NCI-H146 (cell line): ENCODE measurements around the gene MCCC1.
A peak's percentile ranks its signal among the peaks of the same experiment; 100 is the strongest.

ENCODE experiments used
- DNase-seq: peaks from one replicate; lab custom pipeline; 2025; lab: John Stamatoyannopoulos, UW

MCCC1 gene

DNA sequence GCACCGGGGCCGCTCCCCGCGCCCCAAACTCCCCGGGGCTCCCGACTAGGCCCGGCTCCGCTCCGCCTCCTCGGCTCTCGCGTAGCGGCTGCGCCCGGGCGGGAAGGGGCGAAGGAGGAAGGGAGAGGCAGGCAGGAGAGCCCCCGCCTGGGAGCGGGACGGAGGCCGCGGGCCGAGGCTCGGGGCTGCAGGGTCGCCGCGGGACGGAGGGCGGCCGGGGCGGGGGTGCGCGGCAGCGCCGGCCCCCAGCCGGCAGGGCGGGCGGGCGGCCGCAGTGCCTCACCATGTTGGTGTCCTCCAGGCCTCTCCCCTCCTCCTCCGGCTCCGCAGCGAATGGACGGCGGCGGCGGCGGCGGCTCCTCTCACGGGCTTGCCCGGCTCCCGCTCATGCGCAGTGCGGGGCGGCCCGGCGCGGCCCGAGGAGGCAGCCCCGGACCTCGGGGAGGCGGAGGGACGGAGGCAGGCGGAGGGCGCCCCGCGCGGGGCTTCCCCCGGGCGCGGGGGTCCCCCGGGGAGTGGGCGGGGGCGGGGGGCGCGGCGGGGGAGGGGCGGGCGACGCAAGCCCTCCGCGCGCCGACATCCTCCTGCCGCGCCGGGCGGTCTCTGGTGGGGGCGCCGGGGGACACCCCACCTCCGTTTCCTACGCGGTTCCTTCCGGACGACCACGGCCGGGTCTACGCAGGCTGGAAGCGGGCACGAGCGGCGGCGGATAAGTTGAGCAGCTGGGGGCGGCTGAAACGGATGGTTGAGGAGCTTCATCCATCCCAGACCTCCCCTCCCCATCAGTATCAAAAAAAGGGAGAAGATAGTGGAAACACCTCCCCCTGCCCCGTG is 118.9 kb downstream of the MCCC1 start, which contains the start of gene DCUN1D1:
TSS of gene DCUN1D1 (minus strand) at position 335 of the 834 bp plus-strand sequence. CDS start at position 286, 49 bp downstream.
- DNase-seq = peak; percentile 95

- peak; percentile 68 for DNase-seq
These were observed 119.6 kb downstream of the MCCC1 start for GRCh38 chr3:182979674-182980191.

DNA sequence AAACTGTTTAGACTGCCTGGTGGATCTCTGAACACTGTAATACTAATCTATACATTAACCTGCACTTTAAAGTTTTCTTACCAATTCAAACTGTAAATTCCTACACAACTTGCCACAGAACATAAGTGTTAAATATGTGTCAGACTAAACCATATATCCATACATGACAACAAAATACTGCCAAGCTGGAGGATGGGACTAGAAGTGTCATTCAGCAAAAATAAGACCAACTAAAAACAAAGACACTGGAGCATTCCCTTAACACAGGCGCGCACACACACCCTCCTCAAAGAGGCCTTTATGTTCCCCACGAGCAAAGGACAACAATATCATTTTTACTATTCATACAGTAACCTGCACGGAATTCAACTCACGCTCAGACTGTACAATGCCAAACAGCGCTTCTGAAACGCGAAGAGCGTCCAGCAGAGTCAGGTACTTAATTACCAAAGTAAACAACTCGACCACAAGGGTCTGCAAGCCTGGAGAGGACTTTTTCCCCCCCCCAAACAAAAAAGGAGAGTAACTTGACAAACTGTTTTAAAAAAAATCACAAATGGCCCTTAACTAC is 120.1 kb downstream of the MCCC1 start:
- DNase-seq = peak; percentile 66

DNA sequence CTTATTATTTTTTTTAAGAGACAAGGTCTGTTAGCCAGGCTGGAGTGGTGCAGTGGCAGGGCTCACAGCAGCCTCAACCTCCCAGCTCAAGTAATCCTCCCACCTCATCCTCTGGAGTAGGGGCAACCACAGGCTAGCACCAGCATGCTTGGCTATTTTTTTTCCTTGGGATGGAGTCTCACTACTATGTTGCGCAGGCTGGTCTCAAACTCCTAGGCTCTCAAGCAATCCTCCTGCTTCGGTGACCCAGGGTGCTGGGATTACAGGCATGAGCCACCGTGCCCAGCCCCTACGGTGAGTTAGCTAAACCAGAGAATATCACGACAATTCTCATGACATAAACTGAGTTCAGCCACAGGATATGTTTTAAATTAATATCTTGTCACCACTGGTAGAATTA is 120.9 kb downstream of the MCCC1 start:
- DNase-seq = no peak

DNA sequence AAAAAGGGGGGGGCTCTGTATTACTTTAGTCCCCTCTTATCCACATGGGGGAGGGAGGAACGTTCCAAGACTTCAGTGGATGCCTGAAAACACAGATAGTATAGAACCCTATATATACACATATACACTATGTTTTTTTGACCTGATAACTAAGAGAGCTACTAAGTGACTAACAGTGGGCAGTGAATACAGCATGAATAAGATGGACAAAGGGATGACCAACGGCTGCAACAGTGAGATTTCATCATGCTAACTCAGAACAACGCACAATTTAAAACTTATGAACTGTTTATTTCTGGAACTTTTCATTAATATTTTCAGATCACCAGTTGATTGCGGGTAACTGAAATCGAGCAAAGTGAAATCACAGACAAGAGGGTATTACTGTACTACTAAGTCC is 126.2 kb downstream of the MCCC1 start:
- no peak for DNase-seq

- DNase-seq = no peak
These were observed 126.9 kb downstream of the MCCC1 start for GRCh38 chr3:182972387-182972786.

- DNase-seq = no peak
These were observed 127.7 kb downstream of the MCCC1 start for GRCh38 chr3:182971637-182972036.

DNA sequence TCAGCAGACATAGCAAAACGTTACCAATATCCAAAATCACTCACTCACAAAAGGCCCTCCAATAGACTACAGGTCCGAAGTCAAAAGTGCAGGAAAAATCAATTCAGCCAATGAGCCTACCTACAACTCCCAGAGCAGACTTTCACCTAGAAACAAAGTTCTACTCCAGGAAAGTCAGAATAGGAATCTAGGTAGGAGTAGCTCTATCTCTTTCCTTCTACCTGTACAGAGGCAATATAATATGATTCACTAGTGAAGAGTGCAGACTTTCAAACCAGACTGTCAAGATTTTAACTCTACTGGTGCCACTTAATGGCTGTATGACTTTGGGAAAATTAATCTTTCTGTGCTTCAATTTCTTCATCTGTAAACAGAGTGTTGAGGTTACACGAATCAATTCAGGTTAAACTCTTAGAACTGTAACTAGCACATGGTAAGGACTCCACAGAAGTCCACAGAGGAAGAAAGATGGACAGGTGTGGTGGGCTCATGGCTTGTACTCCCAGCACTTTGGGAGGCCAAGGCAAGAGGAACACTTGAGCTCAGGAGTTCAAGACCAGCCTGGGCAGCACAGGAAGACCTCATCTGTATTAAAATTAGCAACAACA is 128.4 kb downstream of the MCCC1 start:
- no peak for DNase-seq

- no peak for DNase-seq
These were observed 129.4 kb downstream of the MCCC1 start for GRCh38 chr3:182969853-182970252.

GRCh38 chr3:182969277-182969676 is 130.0 kb downstream of the MCCC1 start:
- DNase-seq = no peak

GRCh38 chr3:182967218-182968204 is 131.8 kb downstream of the MCCC1 start:
- DNase-seq = no peak

DNA sequence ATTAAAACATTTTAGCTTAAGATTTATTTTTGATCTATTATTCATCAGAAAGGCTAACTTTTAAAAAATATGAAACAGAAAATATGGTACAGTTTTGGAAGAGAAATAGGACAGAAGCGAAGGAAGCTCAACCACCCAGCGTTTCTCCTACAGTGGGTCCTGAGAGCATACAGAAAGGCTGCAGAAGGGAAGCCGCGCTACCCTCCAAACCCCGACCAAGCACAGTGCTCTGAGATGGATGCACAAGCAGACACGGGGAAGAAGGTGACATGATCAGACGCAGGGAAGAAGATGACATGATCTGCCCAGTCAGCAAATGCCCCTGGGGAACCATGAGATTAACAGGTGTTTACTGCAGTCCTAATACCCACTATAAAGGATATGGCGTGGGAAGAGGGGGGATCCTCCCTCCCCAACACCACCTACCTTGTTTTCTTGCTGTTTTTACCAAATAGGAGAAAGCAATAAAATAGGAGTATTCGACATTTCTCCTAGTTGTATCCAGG is 133.4 kb downstream of the MCCC1 start:
- no peak for DNase-seq
